Measurements from ENCODE around the gene TEX52. TPM values are rescaled to one million over a fixed set of nuclear protein-coding genes. Genes with fewer than 3 reads are reported as not detected.

TEX52 gene
- total RNA-seq, result not detected

DNA sequence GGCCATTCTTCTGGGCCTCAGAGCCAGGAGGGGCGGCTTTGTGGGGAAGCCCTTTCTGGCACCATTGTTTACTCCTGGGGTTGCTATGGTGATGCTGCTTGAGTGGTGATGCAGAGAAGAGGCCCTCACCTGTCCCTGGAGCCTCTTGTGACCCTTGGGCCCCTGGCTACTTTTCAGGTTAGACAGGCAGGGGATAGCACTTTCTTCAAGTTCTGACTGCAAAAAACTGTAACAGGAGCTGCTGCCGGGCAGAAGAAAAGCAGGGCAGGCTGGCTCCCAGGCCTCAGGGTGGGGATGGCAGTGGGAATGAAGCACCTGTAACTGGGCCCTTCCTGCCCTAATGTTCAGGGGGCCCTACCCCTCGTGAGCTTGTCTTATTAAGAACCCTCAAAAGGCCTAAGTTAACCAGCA is at the start of gene TEX52:
Gene TEX52, minus strand, starts transcription at position 19 of the 411 bp plus-strand sequence. Its CDS starts 13 bp downstream, at position 6.
- no peaks in the 10 kb centered on the region for H3K4me1 Mint-ChIP-seq
- peaks cover 7% of the 10 kb centered on the region for H3K36me3 Mint-ChIP-seq

GRCh38 chr12:2904260-2904659 is 47.4 kb upstream of the TEX52 start:
- Mint-ChIP-seq H3K27ac (no peak overlapping the region), H3K4me1 (no peaks in the 10 kb centered on the region), H3K36me3 (no peaks in the 10 kb centered on the region), H3K27me3 (no peaks in the 10 kb centered on the region), H3K4me3 (no peak overlapping the region), H3K9me3 (no peaks in the 10 kb centered on the region)
- DNase-seq, result no peak

More for the DNA sequence above, at the start of gene TEX52:
- Mint-ChIP-seq H3K27me3 (no peaks in the 10 kb centered on the region), H3K27ac (peak within 1 kb of the TSS; percentile 75), H3K9me3 (no peaks in the 10 kb centered on the region), H3K4me3 (no peak within 1 kb of the TSS)
- DNase-seq, result no peak

- H3K36me3 Mint-ChIP-seq, result no peaks in the 10 kb centered on the region
- no peaks in the 10 kb centered on the region for H3K27me3 Mint-ChIP-seq
- H3K27ac Mint-ChIP-seq, result no peak overlapping the region
- H3K4me3 Mint-ChIP-seq, result no peak overlapping the region
- no peaks in the 10 kb centered on the region for H3K9me3 Mint-ChIP-seq
- H3K4me1 Mint-ChIP-seq, result no peaks in the 10 kb centered on the region
- DNase-seq, result no peak
Observed at GRCh38 chr12:2902272-2902880, 45.5 kb upstream of the TEX52 start.

- no peak overlapping the region for H3K27ac Mint-ChIP-seq
Observed at GRCh38 chr12:2900642-2901041, 43.8 kb upstream of the TEX52 start.

DNA sequence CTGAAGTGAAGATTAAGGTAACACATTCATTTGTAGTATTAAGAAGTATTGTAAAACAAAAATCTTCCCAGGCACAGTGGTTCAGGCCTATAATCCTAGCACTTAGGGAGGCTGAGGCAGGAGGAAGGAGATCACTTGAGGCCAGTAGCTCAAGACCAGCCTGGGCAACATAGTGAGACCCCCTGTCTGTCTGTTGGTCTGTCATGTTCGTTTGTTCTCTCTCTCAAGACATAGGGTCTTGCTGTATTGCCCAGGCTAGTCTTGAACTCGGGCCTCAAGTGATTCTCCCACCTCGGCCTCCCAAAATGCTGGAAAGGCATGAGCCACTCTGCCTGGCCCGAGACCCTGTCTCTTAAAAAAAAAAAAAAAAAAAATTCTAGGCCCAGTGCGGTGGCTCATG is 40.6 kb upstream of the TEX52 start:
- Mint-ChIP-seq H3K27me3 (no peaks in the 10 kb centered on the region), H3K36me3 (no peaks in the 10 kb centered on the region), H3K9me3 (no peaks in the 10 kb centered on the region), H3K27ac (no peak overlapping the region), H3K4me1 (peaks cover 8% of the 10 kb centered on the region), H3K4me3 (no peak overlapping the region)
- no peak for DNase-seq

More at GRCh38 chr12:2900642-2901041, 43.8 kb upstream of the TEX52 start:
- H3K9me3 Mint-ChIP-seq, result no peaks in the 10 kb centered on the region
- no peaks in the 10 kb centered on the region for H3K27me3 Mint-ChIP-seq
- H3K36me3 Mint-ChIP-seq, result no peaks in the 10 kb centered on the region
- H3K4me1 Mint-ChIP-seq, result no peaks in the 10 kb centered on the region
- DNase-seq, result no peak
- H3K4me3 Mint-ChIP-seq, result no peak overlapping the region

DNA sequence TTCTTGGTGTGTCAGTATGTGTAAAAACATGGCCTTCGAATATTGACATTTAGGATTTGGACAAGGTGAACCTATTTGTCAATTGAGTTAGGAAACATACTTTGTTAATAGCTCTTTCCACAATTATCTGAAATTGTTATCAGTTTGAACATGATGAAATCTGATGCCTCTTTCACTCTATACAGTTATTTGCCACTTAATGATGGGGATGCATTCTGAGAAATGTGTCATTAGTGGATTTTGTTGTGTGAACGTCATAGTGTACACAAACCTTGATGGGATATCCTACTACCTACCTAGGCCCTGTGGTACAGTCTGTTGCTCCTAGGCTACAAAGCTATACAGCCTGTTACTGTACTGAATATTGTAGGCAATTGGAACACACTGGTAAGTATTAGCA is 38.7 kb upstream of the TEX52 start:
- Mint-ChIP-seq H3K4me3 (no peak overlapping the region), H3K4me1 (peaks cover 18% of the 10 kb centered on the region), H3K27me3 (no peaks in the 10 kb centered on the region), H3K9me3 (no peaks in the 10 kb centered on the region), H3K36me3 (no peaks in the 10 kb centered on the region), H3K27ac (no peak overlapping the region)
- DNase-seq, result no peak

DNA sequence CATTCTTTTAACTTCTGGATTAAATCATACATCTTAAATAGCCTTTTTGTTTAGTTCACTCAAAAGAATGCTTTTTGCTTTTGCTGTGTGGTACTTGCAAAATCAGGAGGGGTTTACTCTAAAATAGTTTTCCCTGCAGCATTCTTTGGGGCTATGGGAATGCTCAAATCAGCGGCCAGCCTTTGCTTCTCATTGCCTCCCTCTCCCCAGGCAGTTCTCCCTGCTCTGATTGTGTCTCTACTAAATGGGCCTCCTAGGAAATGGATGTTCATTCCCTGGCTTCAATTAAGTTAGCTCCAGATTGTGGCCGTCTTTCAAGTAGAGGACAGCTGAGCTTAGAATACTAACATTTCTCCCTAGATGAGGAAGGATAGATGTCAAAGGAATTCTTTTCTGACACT is 38.2 kb upstream of the TEX52 start:
- Mint-ChIP-seq H3K27ac (no peak overlapping the region), H3K4me3 (no peak overlapping the region), H3K4me1 (peaks cover 22% of the 10 kb centered on the region), H3K9me3 (no peaks in the 10 kb centered on the region), H3K36me3 (no peaks in the 10 kb centered on the region), H3K27me3 (no peaks in the 10 kb centered on the region)
- no peak for DNase-seq

GRCh38 chr12:2893007-2893406 is 36.2 kb upstream of the TEX52 start:
- H3K9me3 Mint-ChIP-seq, result no peaks in the 10 kb centered on the region
- H3K36me3 Mint-ChIP-seq, result peaks cover 6% of the 10 kb centered on the region
- peaks cover 32% of the 10 kb centered on the region for H3K4me1 Mint-ChIP-seq
- no peak overlapping the region for H3K27ac Mint-ChIP-seq
- no peaks in the 10 kb centered on the region for H3K27me3 Mint-ChIP-seq
- peak overlapping the region; percentile 15 for H3K4me3 Mint-ChIP-seq
- no peak for DNase-seq

DNA sequence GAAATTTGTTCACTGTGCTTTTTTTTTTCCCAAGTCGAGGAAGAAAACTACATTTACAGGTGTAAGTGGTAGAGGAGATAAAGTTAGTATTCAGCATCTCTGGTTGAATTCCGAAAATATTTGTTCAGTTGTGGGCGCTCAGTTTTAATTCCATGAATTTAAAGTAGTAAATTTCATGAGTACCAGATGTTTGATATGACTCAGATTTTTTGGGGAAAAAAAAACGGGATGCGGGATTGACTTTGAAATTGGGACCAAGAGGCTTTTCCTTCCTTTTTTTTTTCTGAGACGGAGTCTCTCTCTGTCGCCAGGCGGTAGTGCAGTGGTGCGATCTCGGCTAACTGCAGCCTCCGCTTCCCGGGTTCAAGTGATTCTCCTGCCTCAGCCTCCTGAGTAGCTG is 35.4 kb upstream of the TEX52 start:
- Mint-ChIP-seq H3K4me1 (peaks cover 33% of the 10 kb centered on the region), H3K4me3 (peak overlapping the region; percentile 89), H3K9me3 (no peaks in the 10 kb centered on the region), H3K27ac (no peak overlapping the region), H3K36me3 (peaks cover 9% of the 10 kb centered on the region), H3K27me3 (no peaks in the 10 kb centered on the region)
- no peak for DNase-seq

DNA sequence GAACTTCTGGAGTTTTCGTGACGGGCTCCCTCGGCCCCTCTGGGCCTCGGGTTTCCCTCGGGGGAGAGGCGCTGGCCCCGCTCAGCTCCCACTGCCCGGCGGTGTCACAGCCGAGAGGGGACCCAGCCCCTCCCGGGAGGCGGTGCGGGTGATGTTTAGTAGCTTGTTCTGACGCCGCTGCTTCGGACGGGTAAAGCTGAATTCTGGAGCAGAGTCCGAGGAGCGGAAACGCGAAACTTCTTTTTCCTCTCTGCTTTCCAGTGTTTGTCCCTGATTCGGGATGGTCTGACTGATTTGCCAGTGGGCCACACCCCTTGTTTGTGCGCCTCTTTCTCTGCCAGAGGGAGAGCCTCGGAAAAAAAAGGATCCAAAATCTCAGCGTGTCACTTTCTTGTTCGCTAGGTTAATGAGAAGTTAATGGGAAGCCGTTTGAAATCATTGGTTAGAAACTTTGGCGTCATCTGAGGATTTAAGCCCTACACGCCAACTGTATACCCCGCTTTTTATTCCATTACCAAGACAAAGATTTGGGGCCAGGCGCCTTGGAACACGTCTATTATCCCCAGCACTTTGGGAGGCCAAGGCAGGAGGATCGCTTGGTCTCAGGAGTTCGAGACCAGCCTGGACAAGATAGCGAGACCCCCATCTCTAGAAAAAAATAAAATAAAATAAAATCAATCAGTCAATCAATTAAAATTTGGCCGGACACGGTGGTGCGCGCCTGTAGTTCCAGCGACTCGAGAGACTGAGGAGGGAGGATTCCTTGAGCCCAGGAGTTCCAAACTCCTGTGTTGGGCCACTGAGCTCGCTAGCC is 34.6 kb upstream of the TEX52 start:
- DNase-seq, result no peak
- Mint-ChIP-seq H3K9me3 (no peaks in the 10 kb centered on the region), H3K27ac (peak overlapping the region; percentile 29), H3K4me3 (peak overlapping the region; percentile 89), H3K4me1 (peaks cover 33% of the 10 kb centered on the region), H3K27me3 (no peaks in the 10 kb centered on the region), H3K36me3 (peaks cover 9% of the 10 kb centered on the region)

- H3K27ac Mint-ChIP-seq, result peak within 1 kb of the TSS; percentile 84
- no peaks in the 10 kb centered on the region for H3K9me3 Mint-ChIP-seq
- peaks cover 15% of the 10 kb centered on the region for H3K36me3 Mint-ChIP-seq
- H3K4me1 Mint-ChIP-seq, result peaks cover 33% of the 10 kb centered on the region
- no peaks in the 10 kb centered on the region for H3K27me3 Mint-ChIP-seq
- DNase-seq, result peak; percentile 97
- H3K4me3 Mint-ChIP-seq, result peak within 1 kb of the TSS; percentile 89
Observed at GRCh38 chr12:2890388-2891239, 33.8 kb upstream of the TEX52 start, which contains the start of gene TULP3. TULP3 (plus strand) TSS chr12:2890891; CDS start chr12:2890948, 57 bp downstream.

DNA sequence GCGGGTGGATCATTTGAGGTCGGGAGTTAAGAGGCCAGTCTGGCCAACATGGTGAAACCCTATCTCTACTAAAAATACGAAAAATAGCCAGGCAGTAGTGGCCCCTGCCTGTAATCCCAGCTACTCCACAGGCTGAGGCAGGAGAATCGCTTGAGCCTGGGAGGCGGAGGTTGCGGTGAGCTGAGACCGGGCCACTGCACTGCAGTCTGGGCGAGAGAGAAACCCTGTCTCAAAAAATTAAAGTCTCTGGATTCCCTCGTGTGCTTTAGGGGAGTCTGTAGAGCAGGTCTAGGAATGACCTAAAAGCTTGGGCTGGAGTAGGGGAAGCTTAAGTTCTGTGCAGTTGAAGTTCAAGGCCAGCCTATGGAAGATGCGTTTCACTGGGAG is 33.2 kb upstream of the TEX52 start:
- DNase-seq, result no peak
- Mint-ChIP-seq H3K4me3 (peak overlapping the region; percentile 89), H3K27ac (peak overlapping the region; percentile 84), H3K36me3 (peaks cover 18% of the 10 kb centered on the region), H3K27me3 (no peaks in the 10 kb centered on the region), H3K9me3 (no peaks in the 10 kb centered on the region), H3K4me1 (peaks cover 28% of the 10 kb centered on the region)

- Mint-ChIP-seq H3K27ac (no peak overlapping the region), H3K9me3 (no peaks in the 10 kb centered on the region), H3K36me3 (peaks cover 23% of the 10 kb centered on the region), H3K27me3 (no peaks in the 10 kb centered on the region), H3K4me3 (no peak overlapping the region), H3K4me1 (peaks cover 26% of the 10 kb centered on the region)
- DNase-seq, result no peak
Observed at GRCh38 chr12:2886768-2887450, 30.1 kb upstream of the TEX52 start.

- peaks cover 15% of the 10 kb centered on the region for H3K4me1 Mint-ChIP-seq
- no peaks in the 10 kb centered on the region for H3K27me3 Mint-ChIP-seq
- no peak for DNase-seq
- H3K27ac Mint-ChIP-seq, result no peak overlapping the region
- H3K36me3 Mint-ChIP-seq, result peaks cover 26% of the 10 kb centered on the region
- H3K9me3 Mint-ChIP-seq, result no peaks in the 10 kb centered on the region
- no peak overlapping the region for H3K4me3 Mint-ChIP-seq
Observed at GRCh38 chr12:2884810-2885209, 28.0 kb upstream of the TEX52 start.

Data from activated naive CD8-positive, alpha-beta T cell treated with anti-CD3 and anti-CD28 coated beads for 36 hours (primary cell).